Calu3 (cell line): Measurements from ENCODE around the gene IQCK. TPM values are rescaled to one million over a fixed set of nuclear protein-coding genes. Genes with fewer than 3 reads are reported as not detected.

ENCODE experiments used
- BruUV-seq: library from RNA; stranded (reverse); fragments of 400-500 nt; replicated peaks from 2 replicates; lab custom pipeline; 2021; lab: Mats Ljungman, UMichigan
- CTCF ChIA-PET: fragments of 300-600 bp; sonication (Branson Sonifier 250); formaldehyde crosslinking; loops from one replicate; lab custom pipeline; 2022; ENCODE audit warnings: antibody characterized with exemption; lab: Charles Lee
- DNase-seq: peaks from one replicate; pipeline ENCODE4 v3.0.0; 2022
- H3K27ac Mint-ChIP-seq: one replicate; pipeline ENCODE4 v1.8.0; 2022; ENCODE audit warnings: mixed read lengths; ENCODE audit not compliant: unreplicated experiment
- H3K27me3 Mint-ChIP-seq: one replicate; pipeline ENCODE4 v1.8.0; 2022; ENCODE audit warnings: mixed read lengths; ENCODE audit not compliant: unreplicated experiment
- H3K36me3 Mint-ChIP-seq: one replicate; pipeline ENCODE4 v1.8.0; 2022; ENCODE audit warnings: mild to moderate bottlenecking, moderate library complexity, mixed read lengths; ENCODE audit not compliant: insufficient read depth, unreplicated experiment
- H3K4me1 Mint-ChIP-seq: one replicate; pipeline ENCODE4 v1.8.0; 2022; ENCODE audit warnings: mild to moderate bottlenecking, low read depth, mixed read lengths; ENCODE audit not compliant: unreplicated experiment
- H3K4me3 Mint-ChIP-seq: one replicate; pipeline ENCODE4 v1.8.0; 2022; ENCODE audit warnings: mild to moderate bottlenecking, low read depth, moderate library complexity, mixed read lengths; ENCODE audit not compliant: unreplicated experiment
- H3K9me3 Mint-ChIP-seq: one replicate; pipeline ENCODE4 v1.8.0; 2022; ENCODE audit warnings: low read depth, mixed read lengths; ENCODE audit not compliant: unreplicated experiment
- CTCF ChIP-seq: fragments of 200-600 bp; IDR thresholded peaks from one replicate; pipeline ENCODE4 v1.8.0; 2022; ENCODE audit warnings: antibody characterized with exemption; ENCODE audit not compliant: unreplicated experiment
- intact Hi-C: fragments of 100-400 bp; cut with micrococcal nuclease; formaldehyde crosslinking; loops from one replicate; pipeline ENCODE4 v1.10.0; 2022; ENCODE audit not compliant: unreplicated experiment
- total RNA-seq: library from RNA; stranded (reverse); gene quantifications from 2 replicates; pipeline ENCODE4 v1.2.3, GENCODE V29; 2022

Gene IQCK
- total RNA-seq, 1 experiment from 2014 or later: 42.5 TPM

DNA sequence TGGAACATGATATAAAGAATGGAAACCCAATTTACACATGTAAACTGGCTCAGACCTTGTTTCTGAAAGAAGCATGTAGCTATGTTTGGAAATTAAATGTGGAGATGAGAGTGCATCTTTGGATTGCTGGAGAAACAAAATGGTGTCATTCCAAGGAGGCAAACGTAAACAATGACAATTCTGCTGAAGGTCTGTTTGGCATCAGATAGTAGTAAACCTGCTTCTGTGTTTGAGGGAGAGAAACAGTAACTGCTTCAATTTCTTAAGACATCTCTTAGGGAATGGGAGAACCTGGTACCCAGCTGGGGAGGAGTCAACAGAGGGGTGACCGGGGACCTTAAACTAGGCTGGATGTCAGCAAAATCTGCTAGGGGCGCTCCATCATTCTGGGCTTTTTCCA lies 143.1 kb downstream of the IQCK start:
- BruUV-seq: no TSS peak
- Mint-ChIP-seq H3K4me1 (peaks cover 10% of the 10 kb centered on the region), H3K9me3 (no peaks in the 10 kb centered on the region), H3K27me3 (no peaks in the 10 kb centered on the region), H3K4me3 (no peak overlapping the region), H3K36me3 (peaks cover 92% of the 10 kb centered on the region), H3K27ac (no peak overlapping the region)
- CTCF ChIA-PET: interaction anchor here (0.6 kb wide), 1 partner anchor 56 kb away, joined by 6 read pairs; no protein-coding TSS in a partner anchor
- TF ChIP-seq CTCF: no peak
- intact Hi-C loops: no loop called here
- DNase-seq: no peak

GRCh38 chr16:19861811-19862327 lies 143.8 kb downstream of the IQCK start:
- no TSS peak for BruUV-seq
- DNase-seq: no peak
- H3K4me3 Mint-ChIP-seq: no peak overlapping the region

DNA sequence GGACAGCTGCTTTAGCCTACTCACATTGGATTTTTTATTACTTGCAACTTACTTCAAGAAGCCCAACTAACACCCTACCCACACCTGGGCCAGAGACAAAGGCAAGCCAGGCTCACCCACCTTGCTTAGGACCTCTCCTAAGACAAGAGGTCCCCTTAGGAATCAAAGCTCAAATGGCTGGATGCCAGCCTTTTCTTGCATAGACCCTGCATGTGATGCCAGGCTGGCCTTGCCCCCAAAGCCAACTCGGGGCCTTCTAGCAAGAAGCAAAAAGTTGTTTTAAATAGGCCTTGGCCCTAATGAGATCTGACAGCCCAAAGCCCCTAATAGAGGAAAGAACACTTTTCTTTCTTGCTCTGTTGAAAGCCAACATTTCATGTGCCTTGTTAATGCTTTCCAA lies 145.9 kb downstream of the IQCK start:
- Mint-ChIP-seq H3K36me3 (peaks cover 100% of the 10 kb centered on the region), H3K4me1 (peaks cover 26% of the 10 kb centered on the region), H3K27me3 (no peaks in the 10 kb centered on the region), H3K27ac (no peak overlapping the region), H3K4me3 (no peak overlapping the region), H3K9me3 (no peaks in the 10 kb centered on the region)
- CTCF ChIA-PET: interaction anchor here (1.1 kb wide), 1 partner anchor 92 kb away, joined by 3 read pairs; no protein-coding TSS in a partner anchor
- intact Hi-C loops: no loop called here
- no peak for TF ChIP-seq CTCF
- DNase-seq: no peak
- BruUV-seq: no TSS peak

More at GRCh38 chr16:19861811-19862327, 143.8 kb downstream of the IQCK start:
- Mint-ChIP-seq H3K27me3 (no peaks in the 10 kb centered on the region), H3K9me3 (no peaks in the 10 kb centered on the region), H3K4me1 (peaks cover 11% of the 10 kb centered on the region), H3K36me3 (peaks cover 92% of the 10 kb centered on the region), H3K27ac (no peak overlapping the region)
- CTCF ChIA-PET: no interaction called here
- intact Hi-C loops: no loop called here
- no peak for TF ChIP-seq CTCF

GRCh38 chr16:19864566-19864965 lies 146.5 kb downstream of the IQCK start:
- H3K4me3 Mint-ChIP-seq: no peak overlapping the region
- no peaks in the 10 kb centered on the region for H3K9me3 Mint-ChIP-seq
- no peak for DNase-seq
- TF ChIP-seq CTCF: no peak
- H3K36me3 Mint-ChIP-seq: peaks cover 100% of the 10 kb centered on the region
- peaks cover 26% of the 10 kb centered on the region for H3K4me1 Mint-ChIP-seq
- CTCF ChIA-PET: interaction anchor here (1.1 kb wide), 2 partner anchors 18 to 92 kb away, joined by 3 read pairs; no protein-coding TSS in a partner anchor
- intact Hi-C loops: no loop called here
- H3K27me3 Mint-ChIP-seq: no peaks in the 10 kb centered on the region
- no TSS peak for BruUV-seq
- H3K27ac Mint-ChIP-seq: no peak overlapping the region
